Keratinocyte (primary cell): ENCODE data around the gene HCN1. TPM values are rescaled to one million over a fixed set of nuclear protein-coding genes. Genes with fewer than 3 reads are reported as not detected.

Source experiments
- DNase-seq: peaks from one replicate; pipeline ENCODE4 v3.0.0-alpha.2; 2011; ENCODE audit warnings: low read depth, missing footprints, low spot score
- FAIRE-seq: peaks from 2 replicates; lab custom pipeline; 2011; peaks lifted over from hg19 to GRCh38; lab: Jason Lieb, UNC
- H2AFZ ChIP-seq: 2 replicates; pipeline ENCODE4 v1.6.0; 2012; ENCODE audit warnings: low read length, control low read depth, inconsistent platforms; ENCODE audit not compliant: control insufficient read depth
- H3K27ac ChIP-seq: 2 replicates; pipeline ENCODE4 v1.5.1; 2011; ENCODE audit warnings: low read length; ENCODE audit not compliant: control insufficient read depth, insufficient read depth
- H3K27me3 ChIP-seq: 3 replicates; pipeline ENCODE4 v1.6.0; 2011; ENCODE audit warnings: low read length; ENCODE audit not compliant: control insufficient read depth, insufficient read depth; ENCODE audit errors: extremely low read depth
- H3K36me3 ChIP-seq, 2 experiments: 2 replicates in 1 of 2; 3 replicates in 1 of 2; pipeline ENCODE4 v1.5.1; 2011; ENCODE audit warnings: low read length in 2 of 2, mild to moderate bottlenecking in 1 of 2; ENCODE audit not compliant: control insufficient read depth in 2 of 2, insufficient read depth in 2 of 2; ENCODE audit errors: extremely low read depth in 1 of 2
- H3K4me1 ChIP-seq: 3 replicates; pipeline ENCODE4 v1.5.1; 2011; ENCODE audit warnings: low read length; ENCODE audit not compliant: control insufficient read depth, insufficient read depth; ENCODE audit errors: extremely low read depth
- H3K4me2 ChIP-seq: 3 replicates; pipeline ENCODE4 v1.6.0; 2011; ENCODE audit warnings: low read depth, low read length; ENCODE audit not compliant: control insufficient read depth, insufficient read depth; ENCODE audit errors: extremely low read depth
- H3K4me3 ChIP-seq, 3 experiments: fragments of 200-600 bp in 1 of 3; sonication (generic) in 1 of 3; 2 replicates in 2 of 3; 3 replicates in 1 of 3; pipeline ENCODE4 v1.5.1; 2011 to 2016; ENCODE audit warnings: low read length in 3 of 3, mild to moderate bottlenecking in 3 of 3, control low read depth in 2 of 3, inconsistent platforms in 1 of 3, low read depth in 1 of 3, mixed read lengths in 1 of 3, mixed run types in 1 of 3, moderate library complexity in 1 of 3; ENCODE audit not compliant: control insufficient read depth in 2 of 3, insufficient read depth in 2 of 3; ENCODE audit errors: extremely low read depth in 1 of 3
- H3K79me2 ChIP-seq: 2 replicates; pipeline ENCODE4 v1.6.0; 2012; ENCODE audit warnings: low read length; ENCODE audit not compliant: control insufficient read depth, insufficient read depth
- H3K9ac ChIP-seq: 3 replicates; pipeline ENCODE4 v1.6.0; 2011; ENCODE audit warnings: low read length; ENCODE audit not compliant: control insufficient read depth, insufficient read depth; ENCODE audit errors: extremely low read depth
- H3K9me1 ChIP-seq: 3 replicates; pipeline ENCODE4 v1.6.0; 2011; ENCODE audit warnings: low read length; ENCODE audit not compliant: control insufficient read depth, insufficient read depth; ENCODE audit errors: extremely low read depth
- H3K9me3 ChIP-seq: 2 replicates; pipeline ENCODE4 v1.5.1; 2012; ENCODE audit warnings: low read depth, low read length; ENCODE audit not compliant: control insufficient read depth
- H4K20me1 ChIP-seq: 3 replicates; pipeline ENCODE4 v1.6.0; 2011; ENCODE audit warnings: low read length; ENCODE audit not compliant: control insufficient read depth, insufficient read depth; ENCODE audit errors: extremely low read depth
- EZH2 ChIP-seq: IDR thresholded peaks from one replicate; pipeline ENCODE4 v1.6.1; 2012; ENCODE audit warnings: inconsistent platforms, mild to moderate bottlenecking, low read length, moderate library complexity
- dilution Hi-C: fragments of 300-500 bp; cut with MboI; formaldehyde crosslinking; loops from one replicate; pipeline ENCODE4 v1.7.0; 2020; ENCODE audit warnings: low sequenced_read_pairs; ENCODE audit not compliant: extremely low pct_ligation_motif_present
- polyA plus RNA-seq, 5 experiments: library from polyadenylated mRNA; depleted of rRNA in 3 of 5; stranded (reverse) in 3 of 5; stranded (forward) in 1 of 5; unstranded in 1 of 5; fragments of >200 nt; gene quantifications; 1 replicate in 1 of 5; 2 replicates in 3 of 5; 3 replicates in 1 of 5; pipeline versions ENCODE4 v1.2.1 to v1.2.3, GENCODE V29; 2011 to 2012; ENCODE audit warnings: missing spikeins in 2 of 5, low read depth in 1 of 5, low replicate concordance in 1 of 5
- TF ChIP-seq, protein P1 (sequence below), 3 experiments: IDR thresholded peaks in 1 of 3; conservative IDR thresholded peaks in 1 of 3; optimal IDR thresholded peaks in 1 of 3; 2 replicates in 2 of 3; 3 replicates in 1 of 3; pipeline versions ENCODE3 to v1.5.1; 2011; ENCODE audit warnings: low read length in 3 of 3, mild to moderate bottlenecking in 3 of 3, moderate library complexity in 2 of 3, control low read depth in 1 of 3, inconsistent platforms in 1 of 3; ENCODE audit not compliant: insufficient read depth in 2 of 3; ENCODE audit errors: extremely low read depth in 1 of 3

The HCN1 gene
- polyA plus RNA-seq, 1 donor (not counting 4 experiments of a cell fraction or from before 2014, with no cell fraction given): not detected

DNA sequence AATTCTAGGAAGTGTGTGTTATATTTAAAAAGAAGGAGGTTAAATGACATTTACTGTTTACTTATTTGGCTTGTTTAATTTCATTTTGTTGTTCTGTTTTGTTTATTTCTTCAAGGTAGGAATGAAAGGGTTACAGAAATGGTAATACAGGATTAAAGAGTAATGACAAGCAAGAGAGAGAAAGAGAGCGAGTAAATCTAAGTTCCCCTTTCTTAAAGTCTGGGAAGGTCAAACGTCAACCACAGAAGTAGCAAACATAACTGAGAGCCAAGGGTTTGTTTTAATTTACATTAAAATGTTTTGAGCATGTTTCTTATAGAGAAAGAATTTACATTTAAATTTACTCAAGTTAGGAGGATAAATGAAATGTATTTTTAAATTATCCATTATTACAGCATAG lies 18.7 kb downstream of the HCN1 start:
- no peak overlapping the region for H3K9ac ChIP-seq
- no peaks in the 10 kb centered on the region for H3K79me2 ChIP-seq
- no peaks in the 10 kb centered on the region for H3K36me3 ChIP-seq
- TF ChIP-seq EZH2: no peak
- TF ChIP-seq, protein P1, sequence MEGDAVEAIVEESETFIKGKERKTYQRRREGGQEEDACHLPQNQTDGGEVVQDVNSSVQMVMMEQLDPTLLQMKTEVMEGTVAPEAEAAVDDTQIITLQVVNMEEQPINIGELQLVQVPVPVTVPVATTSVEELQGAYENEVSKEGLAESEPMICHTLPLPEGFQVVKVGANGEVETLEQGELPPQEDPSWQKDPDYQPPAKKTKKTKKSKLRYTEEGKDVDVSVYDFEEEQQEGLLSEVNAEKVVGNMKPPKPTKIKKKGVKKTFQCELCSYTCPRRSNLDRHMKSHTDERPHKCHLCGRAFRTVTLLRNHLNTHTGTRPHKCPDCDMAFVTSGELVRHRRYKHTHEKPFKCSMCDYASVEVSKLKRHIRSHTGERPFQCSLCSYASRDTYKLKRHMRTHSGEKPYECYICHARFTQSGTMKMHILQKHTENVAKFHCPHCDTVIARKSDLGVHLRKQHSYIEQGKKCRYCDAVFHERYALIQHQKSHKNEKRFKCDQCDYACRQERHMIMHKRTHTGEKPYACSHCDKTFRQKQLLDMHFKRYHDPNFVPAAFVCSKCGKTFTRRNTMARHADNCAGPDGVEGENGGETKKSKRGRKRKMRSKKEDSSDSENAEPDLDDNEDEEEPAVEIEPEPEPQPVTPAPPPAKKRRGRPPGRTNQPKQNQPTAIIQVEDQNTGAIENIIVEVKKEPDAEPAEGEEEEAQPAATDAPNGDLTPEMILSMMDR (optimal IDR thresholded peaks at IDR 0.05 in 1 of 3, IDR thresholded peaks at IDR 0.05 in 1 of 3, conservative IDR thresholded peaks at IDR 0.05 in 1 of 3; ENCODE audit: extremely low read depth in 1 of 3, insufficient read depth in 2 of 3, low read length in 3 of 3): no peak
- H3K9me3 ChIP-seq: no peaks in the 10 kb centered on the region
- H3K4me2 ChIP-seq: no peak overlapping the region
- no peak overlapping the region for H2AFZ ChIP-seq
- no peaks in the 10 kb centered on the region for H3K4me1 ChIP-seq
- no peaks in the 10 kb centered on the region for H3K27me3 ChIP-seq
- dilution Hi-C loops: no loop called here
- FAIRE-seq: no peak
- no peak overlapping the region for H3K27ac ChIP-seq
- H3K4me3 ChIP-seq: no peak overlapping the region
- no peaks in the 10 kb centered on the region for H4K20me1 ChIP-seq
- no peak for DNase-seq
- no peaks in the 10 kb centered on the region for H3K9me1 ChIP-seq

DNA sequence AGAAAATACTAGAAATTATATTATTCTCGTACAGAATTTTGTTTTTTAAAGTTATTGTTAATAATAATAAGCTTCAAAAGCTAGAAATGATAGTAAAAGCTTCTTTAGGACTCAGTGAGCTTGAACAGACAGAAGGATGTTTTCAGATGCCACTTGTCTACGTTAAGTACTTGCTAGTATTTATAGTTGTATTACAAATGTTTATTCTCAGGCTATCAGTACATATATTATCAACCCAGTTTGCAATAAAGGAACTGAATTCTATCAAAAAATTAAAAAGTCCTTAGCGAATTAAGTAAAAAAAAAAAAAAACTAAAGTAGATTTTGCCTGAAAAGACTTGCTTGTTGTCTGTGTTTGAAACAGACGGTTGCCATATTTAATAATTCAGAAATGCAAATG lies 23.9 kb downstream of the HCN1 start:
- Histone ChIP-seq H3K36me3 (no peaks in the 10 kb centered on the region), H3K27me3 (no peaks in the 10 kb centered on the region), H3K9me1 (no peaks in the 10 kb centered on the region), H3K4me3 (no peak overlapping the region), H3K27ac (no peak overlapping the region), H3K4me2 (no peak overlapping the region), H3K79me2 (no peaks in the 10 kb centered on the region), H3K9ac (no peak overlapping the region), H2AFZ (no peak overlapping the region), H3K9me3 (no peaks in the 10 kb centered on the region), H4K20me1 (no peaks in the 10 kb centered on the region), H3K4me1 (no peaks in the 10 kb centered on the region)
- FAIRE-seq: no peak
- no peak for DNase-seq
- dilution Hi-C loops: no loop called here
- TF ChIP-seq, protein P1 (optimal IDR thresholded peaks at IDR 0.05 in 1 of 3, IDR thresholded peaks at IDR 0.05 in 1 of 3, conservative IDR thresholded peaks at IDR 0.05 in 1 of 3; ENCODE audit: extremely low read depth in 1 of 3, insufficient read depth in 2 of 3, low read length in 3 of 3): no peak
- no peak for TF ChIP-seq EZH2
